PC-9 (cell line): ENCODE results near the gene MVB12B. TPM values are rescaled to one million over a fixed set of nuclear protein-coding genes. Genes with fewer than 3 reads are reported as not detected.

ENCODE experiments used
- BruUV-seq: library from RNA; stranded (reverse); fragments of 400-500 nt; replicated peaks from 2 replicates; lab custom pipeline; 2021; lab: Mats Ljungman, UMichigan
- CTCF ChIA-PET: fragments of 300-600 bp; sonication (Branson Sonifier 250); formaldehyde crosslinking; loops from one replicate; lab custom pipeline; 2022; ENCODE audit warnings: antibody characterized with exemption; lab: Charles Lee
- POLR2A ChIA-PET: fragments of 300-600 bp; sonication (Branson Sonifier 250); formaldehyde crosslinking; loops from one replicate; lab custom pipeline; 2022; ENCODE audit warnings: antibody characterized with exemption; ENCODE audit not compliant: unreplicated experiment; lab: Charles Lee
- DNase-seq, 2 experiments: peaks; one replicate each; pipeline versions ENCODE4 v3.0.0 to v3.0.0-alpha.2; 2015 to 2022; ENCODE audit warnings: mixed read lengths in 1 of 2
- H2AFZ ChIP-seq: fragments of 200-600 bp; sonication (generic); 2 replicates; pipeline ENCODE4 v1.8.1; 2017; ENCODE audit warnings: antibody characterized with exemption
- H3F3A ChIP-seq: fragments of 200-600 bp; sonication (generic); 2 replicates; pipeline ENCODE4 v1.8.1; 2017; ENCODE audit warnings: antibody characterized with exemption, mild to moderate bottlenecking, low read depth; ENCODE audit not compliant: insufficient read depth
- H3K27ac ChIP-seq: fragments of 200-600 bp; sonication (generic); 2 replicates; pipeline ENCODE4 v1.6.1; 2016; ENCODE audit warnings: mixed run types
- H3K27me3 ChIP-seq: fragments of 200-600 bp; sonication (generic); 2 replicates; pipeline ENCODE4 v1.6.1; 2016; ENCODE audit warnings: low read depth, mixed run types; ENCODE audit not compliant: insufficient read depth
- H3K36me3 ChIP-seq: fragments of 200-600 bp; sonication (generic); 2 replicates; pipeline ENCODE4 v1.6.1; 2016; ENCODE audit warnings: low read depth, mixed run types
- H3K4me1 ChIP-seq: fragments of 200-600 bp; sonication (generic); replicated peaks from 2 replicates; pipeline ENCODE4 v1.6.1; 2016; ENCODE audit warnings: mixed run types; ENCODE audit not compliant: insufficient read depth
- H3K4me2 ChIP-seq: fragments of 200-600 bp; sonication (generic); 2 replicates; pipeline ENCODE4 v1.6.1; 2017; ENCODE audit warnings: mixed run types
- H3K4me3 ChIP-seq: fragments of 200-600 bp; sonication (generic); 2 replicates; pipeline ENCODE4 v1.6.1; 2016; ENCODE audit warnings: mixed run types
- H3K79me2 ChIP-seq: fragments of 200-600 bp; sonication (generic); 2 replicates; pipeline ENCODE4 v1.6.1; 2017; ENCODE audit warnings: low read depth, mixed run types
- H3K9me2 ChIP-seq: fragments of 200-600 bp; sonication (generic); 2 replicates; pipeline ENCODE4 v1.8.1; 2017; ENCODE audit warnings: mild to moderate bottlenecking; ENCODE audit not compliant: insufficient read depth
- H3K9me3 ChIP-seq: fragments of 200-600 bp; sonication (generic); 2 replicates; pipeline ENCODE4 v1.8.1; 2016; ENCODE audit warnings: low read depth; ENCODE audit not compliant: insufficient read depth
- H4K20me1 ChIP-seq: fragments of 200-600 bp; sonication (generic); 2 replicates; pipeline ENCODE4 v1.8.1; 2017; ENCODE audit not compliant: insufficient read depth
- CTCF ChIP-seq: fragments of 200-600 bp; sonication (generic); conservative IDR thresholded peaks from 2 replicates; pipeline ENCODE4 v1.6.1; 2017; ENCODE audit warnings: mixed run types, antibody characterized with exemption, mild to moderate bottlenecking, moderate library complexity
- EZH2 ChIP-seq: fragments of 200-600 bp; sonication (generic); IDR thresholded peaks from 2 replicates; pipeline ENCODE4 v1.8.0; 2017; ENCODE audit warnings: antibody characterized with exemption, low read depth
- intact Hi-C: fragments of 100-400 bp; cut with micrococcal nuclease; formaldehyde crosslinking; loops from one replicate; pipeline ENCODE4 v1.10.0; 2022; ENCODE audit not compliant: unreplicated experiment
- total RNA-seq: library from RNA; stranded (reverse); gene quantifications from 2 replicates; pipeline ENCODE4 v1.2.3, GENCODE V29; 2021

MVB12B gene
- total RNA-seq, 1 experiment from 2014 or later, result 8.8 TPM

- intact Hi-C loops, result loop anchor here (5.0 kb wide), 1 partner anchor 89 kb away; no protein-coding TSS in a partner anchor
- CTCF ChIA-PET, result no interaction called here
- Histone ChIP-seq H4K20me1 (no peaks in the 10 kb centered on the region), H3K4me2 (no peak overlapping the region), H3K4me1 (no peaks in the 10 kb centered on the region), H3K79me2 (no peaks in the 10 kb centered on the region), H3K36me3 (no peaks in the 10 kb centered on the region), H3K9me2 (no peaks in the 10 kb centered on the region), H3F3A (no peaks in the 10 kb centered on the region), H3K9me3 (no peaks in the 10 kb centered on the region), H2AFZ (no peak overlapping the region), H3K4me3 (no peak overlapping the region), H3K27ac (no peak overlapping the region), H3K27me3 (no peaks in the 10 kb centered on the region)
- DNase-seq, result no peak
- TF ChIP-seq EZH2, result no peak
- no peak for TF ChIP-seq CTCF
- POLR2A ChIA-PET, result no interaction called here
- no TSS peak for BruUV-seq
Measured at GRCh38 chr9:126403397-126403796, 76.8 kb downstream of the MVB12B start.

GRCh38 chr9:126404459-126404858 lies 77.8 kb downstream of the MVB12B start:
- intact Hi-C loops, result loop anchor here (5.0 kb wide), 1 partner anchor 88 kb away; no protein-coding TSS in a partner anchor

GRCh38 chr9:126406075-126406667 lies 79.5 kb downstream of the MVB12B start:
- no TSS peak for BruUV-seq
- ChIA-PET CTCF (no interaction called here), POLR2A (no interaction called here)
- Histone ChIP-seq H3K36me3 (no peaks in the 10 kb centered on the region), H3F3A (no peaks in the 10 kb centered on the region), H3K9me3 (no peaks in the 10 kb centered on the region), H3K27ac (no peak overlapping the region), H3K79me2 (no peaks in the 10 kb centered on the region), H3K9me2 (no peaks in the 10 kb centered on the region), H3K4me2 (no peak overlapping the region), H3K27me3 (no peaks in the 10 kb centered on the region), H4K20me1 (no peaks in the 10 kb centered on the region), H3K4me1 (no peaks in the 10 kb centered on the region), H3K4me3 (no peak overlapping the region), H2AFZ (no peak overlapping the region)
- no peak for DNase-seq
- TF ChIP-seq CTCF (no peak), EZH2 (no peak)
- intact Hi-C loops, result no loop called here

More at GRCh38 chr9:126404459-126404858, 77.8 kb downstream of the MVB12B start:
- Histone ChIP-seq H3K36me3 (no peaks in the 10 kb centered on the region), H3K27me3 (no peaks in the 10 kb centered on the region), H3K9me2 (no peaks in the 10 kb centered on the region), H3F3A (no peaks in the 10 kb centered on the region), H3K79me2 (no peaks in the 10 kb centered on the region), H3K27ac (no peak overlapping the region), H2AFZ (no peak overlapping the region), H3K9me3 (no peaks in the 10 kb centered on the region), H3K4me2 (no peak overlapping the region), H3K4me1 (no peaks in the 10 kb centered on the region), H3K4me3 (no peak overlapping the region), H4K20me1 (no peaks in the 10 kb centered on the region)
- POLR2A ChIA-PET, result no interaction called here
- TF ChIP-seq EZH2 (no peak), CTCF (no peak)
- CTCF ChIA-PET, result no interaction called here
- no peak for DNase-seq
- BruUV-seq, result no TSS peak
